GM18526 (cell line): Measurements from ENCODE around the gene CASP2.

Experiments
- POLR2A ChIP-seq: IDR thresholded peaks from 3 replicates; pipeline ENCODE4 v1.6.1; 2011; ENCODE audit not compliant: insufficient read length; ENCODE audit errors: extremely low read depth

CASP2 gene

GRCh38 chr7:143341842-143342241, 53.7 kb downstream of the CASP2 start:
- TF ChIP-seq POLR2A, result no peak

GRCh38 chr7:143343596-143343995, 55.4 kb downstream of the CASP2 start:
- no peak for TF ChIP-seq POLR2A

GRCh38 chr7:143345428-143345900, 57.3 kb downstream of the CASP2 start:
- TF ChIP-seq POLR2A, result no peak

GRCh38 chr7:143346018-143346417, 57.9 kb downstream of the CASP2 start:
- no peak for TF ChIP-seq POLR2A

GRCh38 chr7:143347950-143348349, 59.8 kb downstream of the CASP2 start:
- TF ChIP-seq POLR2A, result no peak

- no peak for TF ChIP-seq POLR2A
Measured at GRCh38 chr7:143351060-143351459, 62.9 kb downstream of the CASP2 start.

GRCh38 chr7:143351574-143351973, 63.4 kb downstream of the CASP2 start:
- TF ChIP-seq POLR2A, result no peak

GRCh38 chr7:143352531-143353002, 64.4 kb downstream of the CASP2 start:
- no peak for TF ChIP-seq POLR2A

- no peak for TF ChIP-seq POLR2A
Measured at GRCh38 chr7:143354376-143354775, 66.2 kb downstream of the CASP2 start.

GRCh38 chr7:143354965-143355364, 66.8 kb downstream of the CASP2 start:
- TF ChIP-seq POLR2A, result no peak

GRCh38 chr7:143355450-143356385, 67.6 kb downstream of the CASP2 start:
- TF ChIP-seq POLR2A, result no peak

GRCh38 chr7:143356414-143357050, 68.4 kb downstream of the CASP2 start:
- TF ChIP-seq POLR2A, result no peak
